DMS153 treated with DMSO at 0.1 percent for 48 hours (cell line): ENCODE measurements around the gene HINT3.
"Not testable (repeated sequence)": the region's sequence is repeated elsewhere in the genome, so short reads cannot be mapped to it uniquely, and the experiment has no call there.

ENCODE experiments used
- DNase-seq: peaks from one replicate; lab custom pipeline; 2025; ENCODE audit not compliant: unreplicated experiment; lab: John Stamatoyannopoulos, UW

Gene HINT3

DNA sequence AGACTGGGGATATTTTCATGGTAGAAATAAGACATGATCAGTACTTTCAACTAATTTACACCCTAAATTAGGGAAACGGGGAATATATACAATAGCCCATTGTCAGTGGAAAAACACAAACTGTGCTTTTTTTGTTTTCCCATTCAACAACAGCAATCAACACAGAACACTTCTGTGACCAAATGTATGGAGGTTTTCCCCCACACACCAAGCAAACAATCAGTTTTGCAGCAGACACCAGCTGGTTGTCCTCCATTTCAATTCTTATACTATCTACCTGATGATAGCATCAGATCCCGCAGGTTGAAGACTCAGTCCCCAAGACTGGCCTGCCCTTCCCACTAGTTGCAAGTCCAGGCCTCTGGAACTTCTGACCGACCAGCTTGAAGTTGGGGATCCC is 4.5 kb downstream of the HINT3 start:
- no peak for DNase-seq

DNA sequence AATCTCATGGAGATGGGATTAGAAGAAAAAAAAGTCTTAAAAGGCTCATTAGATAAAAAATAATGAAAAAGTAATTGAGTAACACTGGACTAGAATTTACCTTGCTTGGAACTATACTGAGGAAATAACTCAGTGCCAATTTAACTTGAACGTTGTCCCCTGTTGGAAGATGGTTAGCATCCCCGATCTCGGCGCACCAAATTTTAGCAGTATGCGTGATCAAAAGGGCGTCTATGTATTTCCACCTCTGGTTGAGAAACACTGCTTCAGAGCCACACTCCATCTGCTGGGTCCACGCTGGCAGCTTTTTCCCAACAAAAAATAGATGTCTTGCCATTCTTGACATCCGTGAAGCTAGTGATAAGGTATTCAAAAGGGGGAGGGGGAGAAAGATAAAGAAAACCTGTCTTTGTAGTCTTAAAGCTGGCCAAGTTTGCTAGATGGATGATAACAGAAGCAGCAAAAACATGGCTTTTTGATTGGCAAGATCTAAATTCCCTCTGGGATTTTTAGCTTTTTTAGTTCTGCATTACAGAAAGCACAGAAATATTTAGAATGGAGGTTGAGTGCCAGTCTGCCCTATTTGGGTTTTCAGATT is 6.4 kb downstream of the HINT3 start:
- DNase-seq = no peak

DNA sequence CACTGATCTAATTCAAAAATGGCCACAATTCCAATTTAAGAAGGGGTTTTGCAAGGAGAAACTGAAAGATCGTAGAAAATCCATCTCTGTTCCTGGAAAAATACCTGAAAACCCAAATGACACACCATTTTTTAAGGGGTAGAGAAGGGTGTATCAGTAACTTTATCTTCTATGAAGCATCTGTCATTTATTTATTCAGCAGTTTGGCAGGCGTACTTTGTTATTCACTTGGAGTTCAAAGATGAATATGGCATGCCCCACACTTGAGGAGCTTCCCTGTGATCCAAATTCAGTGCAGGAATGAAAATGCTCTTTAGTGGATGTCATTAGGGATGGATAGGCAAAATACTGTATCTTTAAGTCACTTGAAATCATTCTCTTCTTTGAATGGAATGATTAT is 7.2 kb downstream of the HINT3 start:
- DNase-seq = no peak

DNA sequence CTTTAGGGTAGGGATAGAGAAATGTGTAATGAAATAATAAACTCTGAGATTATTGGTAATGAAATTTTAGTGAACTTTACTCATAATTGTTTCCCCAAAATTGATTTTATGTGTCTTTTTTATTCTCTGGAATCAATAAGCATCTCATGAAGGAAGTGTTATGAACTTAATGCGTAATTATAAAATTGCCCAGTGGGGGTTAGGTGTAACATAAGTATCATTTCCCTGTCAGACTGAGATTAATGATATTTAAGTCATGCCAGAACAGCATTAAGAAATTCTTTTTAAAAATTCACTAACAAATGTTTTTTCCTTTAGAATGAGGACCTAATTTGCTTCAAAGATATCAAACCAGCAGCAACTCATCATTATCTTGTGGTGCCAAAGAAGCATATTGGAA is 10.0 kb downstream of the HINT3 start:
- no peak for DNase-seq

DNA sequence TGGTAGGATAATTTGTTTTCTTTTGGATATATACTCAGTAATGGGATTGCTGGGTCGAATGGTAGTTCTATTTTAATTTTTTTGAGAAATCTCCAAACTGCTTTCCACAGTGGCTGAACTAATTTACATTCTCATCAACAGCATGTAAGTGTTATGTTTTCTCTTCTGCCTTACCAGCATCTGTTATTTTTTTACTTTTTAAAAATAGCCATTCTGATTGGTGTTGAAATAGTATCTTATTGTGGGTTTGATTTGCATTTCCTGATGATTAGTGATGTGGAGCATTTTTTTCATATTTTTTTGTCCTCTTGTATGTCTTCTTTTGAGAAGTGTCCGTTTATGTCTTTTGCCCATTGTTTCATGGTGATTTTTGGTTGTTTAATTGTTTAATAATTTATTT is 11.9 kb downstream of the HINT3 start:
- no peak for DNase-seq

DNA sequence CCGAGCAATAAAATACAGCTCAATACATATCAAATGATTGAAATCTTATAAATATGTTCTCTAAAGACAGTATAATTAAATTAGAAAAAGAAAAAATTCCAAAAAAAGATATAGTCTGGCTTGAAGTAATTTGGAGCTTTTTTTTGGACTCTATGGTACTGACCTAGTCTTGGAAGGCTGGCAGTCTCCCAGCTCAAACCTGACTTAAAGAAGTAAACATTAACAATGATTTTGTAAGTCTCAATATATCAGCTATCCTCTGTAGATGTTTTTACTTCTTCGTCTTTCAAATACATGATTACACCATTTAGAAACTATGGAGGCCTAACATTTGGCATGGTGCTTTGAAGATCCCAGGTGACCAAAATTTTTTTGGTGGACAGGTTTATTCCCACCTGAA is 14.2 kb downstream of the HINT3 start:
- DNase-seq = no peak

DNA sequence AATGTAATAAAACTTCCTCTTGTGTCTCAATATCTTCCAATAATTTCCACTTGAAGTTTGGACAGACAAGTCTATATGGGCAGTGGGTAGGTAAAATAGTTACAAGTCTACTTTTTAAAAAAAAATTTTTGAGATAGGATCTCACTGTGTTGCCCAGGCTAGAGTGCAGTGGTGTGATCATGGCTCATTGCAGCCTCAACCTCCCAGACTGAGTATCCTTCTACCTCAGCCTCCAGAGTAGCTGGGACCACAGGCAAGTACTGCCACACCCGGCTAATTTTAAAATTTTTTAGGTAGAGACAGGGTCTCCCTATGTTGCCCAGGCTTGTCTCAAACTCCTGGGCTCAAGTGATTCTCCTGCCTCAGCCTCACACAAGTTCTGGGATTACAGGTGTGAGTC is 15.9 kb downstream of the HINT3 start:
- not testable (repeated sequence) for DNase-seq

DNA sequence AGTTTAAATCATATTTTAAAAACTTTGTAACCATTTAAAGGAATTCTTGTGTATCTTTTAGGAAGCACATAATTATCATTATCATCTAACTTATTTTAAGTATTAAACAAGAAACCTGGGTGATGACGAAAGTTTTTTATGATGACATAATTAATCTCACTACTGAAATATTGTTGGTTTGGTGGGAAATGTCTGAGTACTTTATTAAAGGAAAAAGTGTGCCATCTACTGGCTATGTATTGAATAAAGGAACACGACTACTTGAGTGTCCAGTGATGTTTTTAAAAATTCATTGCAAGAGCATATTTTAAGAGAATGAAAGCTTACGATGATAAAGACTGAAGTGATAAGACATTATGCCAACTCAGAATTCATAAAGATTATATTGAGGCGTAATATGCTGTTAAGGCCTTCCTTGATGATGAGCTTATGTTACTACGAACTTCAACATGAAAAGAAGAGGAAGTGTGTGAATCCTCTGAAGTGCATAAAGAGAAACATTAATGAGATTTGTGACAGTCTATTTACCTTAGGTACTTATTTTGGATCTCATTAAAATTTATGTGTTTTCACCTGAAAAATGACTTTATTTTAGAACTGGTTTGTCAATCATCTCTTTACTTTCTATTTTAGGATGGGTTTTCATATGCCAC is 17.8 kb downstream of the HINT3 start:
- DNase-seq = peak; percentile 56

DNA sequence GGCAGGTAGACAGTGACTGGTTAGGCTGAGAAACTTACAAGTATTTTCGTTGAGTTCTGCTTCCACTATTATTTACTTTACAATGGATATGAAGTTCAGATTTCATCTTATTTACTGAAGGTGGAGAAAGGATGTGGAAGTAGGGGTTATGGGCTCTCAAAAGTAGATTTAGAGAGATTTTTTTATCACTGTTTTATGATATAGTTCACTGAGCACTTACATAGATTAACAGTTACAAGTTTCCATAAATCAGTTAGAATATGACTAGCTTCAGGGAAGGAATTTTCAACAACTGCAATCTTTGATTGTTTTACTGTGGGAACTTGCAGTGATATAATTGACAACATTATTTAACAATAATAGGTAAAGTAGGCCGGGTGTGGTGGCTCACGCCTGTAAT is 22.5 kb downstream of the HINT3 start:
- no peak for DNase-seq

DNA sequence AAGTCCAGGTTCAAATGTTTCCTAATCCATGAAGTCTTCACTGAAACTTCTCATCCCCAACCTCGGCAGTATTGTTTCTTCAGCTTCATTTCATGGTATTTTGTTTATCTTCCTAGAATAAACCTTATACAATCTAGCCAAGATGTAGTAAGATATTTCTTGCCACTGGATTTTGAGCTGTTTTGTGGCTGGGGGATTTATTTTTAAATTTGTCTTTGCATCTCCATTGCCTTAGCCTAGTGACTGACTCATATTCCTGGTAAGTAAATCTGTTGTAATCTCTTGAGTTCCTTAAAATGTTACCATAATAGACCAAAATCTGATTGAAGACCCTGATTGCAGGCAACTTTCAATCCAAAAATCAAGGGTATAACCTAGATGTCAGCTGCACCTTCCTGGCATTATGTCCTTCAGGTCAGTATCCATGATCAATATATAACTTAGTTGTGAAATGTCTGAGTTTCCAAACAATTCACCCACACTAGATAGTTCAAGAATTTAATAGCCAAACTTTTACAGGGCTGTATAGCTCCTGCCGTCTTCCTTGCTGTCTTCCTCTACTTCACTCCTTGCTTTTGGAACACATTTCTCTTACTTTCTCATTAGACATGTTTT is 25.1 kb downstream of the HINT3 start:
- DNase-seq = no peak

DNA sequence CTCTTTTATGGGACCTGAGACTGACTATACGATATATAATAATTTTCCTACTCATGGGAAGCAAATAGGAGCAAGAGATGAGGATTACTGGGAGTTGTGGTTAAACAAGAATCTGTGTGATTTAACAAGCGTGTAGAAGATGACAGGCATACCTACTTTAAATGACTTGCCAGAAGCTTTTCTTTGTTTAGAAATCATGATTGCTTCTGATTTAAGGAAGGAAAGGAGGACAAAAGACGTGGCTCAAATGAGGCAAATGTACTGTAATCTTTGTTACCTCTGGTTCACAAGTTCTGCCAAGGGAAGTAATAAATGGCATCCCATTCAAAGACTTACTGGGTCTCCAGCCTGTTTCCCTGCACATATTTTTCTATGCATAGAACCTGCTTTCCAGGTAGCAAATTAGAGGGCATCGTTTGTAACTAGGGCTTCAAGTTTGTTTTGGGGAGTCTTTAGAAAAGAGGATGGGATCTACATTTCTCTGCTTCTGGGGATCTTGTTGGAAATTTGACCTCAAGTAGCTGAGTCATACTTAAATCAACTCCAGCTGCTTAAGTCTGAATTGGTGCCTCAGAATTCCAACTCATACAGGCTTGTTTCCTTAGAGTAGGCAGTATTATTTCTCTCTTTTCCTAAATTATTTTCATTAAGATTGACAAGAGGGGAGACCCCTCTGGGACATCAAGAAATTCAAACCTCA is 26.8 kb downstream of the HINT3 start:
- no peak for DNase-seq

DNA sequence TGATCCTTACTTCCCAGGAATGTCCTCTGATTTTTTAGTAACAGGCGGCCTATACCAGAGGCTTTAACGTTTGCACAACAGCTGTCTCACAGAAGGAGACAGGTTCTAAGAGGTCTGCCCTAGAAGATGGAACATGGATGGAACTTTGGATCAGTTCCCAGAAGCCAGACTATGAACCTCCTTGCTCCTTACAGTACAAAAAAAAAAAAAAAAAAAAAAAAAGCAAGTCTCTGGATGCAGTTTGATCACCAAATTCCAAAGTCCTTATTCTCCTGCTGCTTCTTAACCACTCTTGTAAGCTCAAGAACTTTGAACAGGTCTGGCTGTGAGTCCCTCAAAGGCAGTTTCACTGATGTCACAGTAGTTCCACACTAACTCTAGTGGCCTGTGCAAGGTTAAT is 27.7 kb downstream of the HINT3 start:
- DNase-seq = no peak

DNA sequence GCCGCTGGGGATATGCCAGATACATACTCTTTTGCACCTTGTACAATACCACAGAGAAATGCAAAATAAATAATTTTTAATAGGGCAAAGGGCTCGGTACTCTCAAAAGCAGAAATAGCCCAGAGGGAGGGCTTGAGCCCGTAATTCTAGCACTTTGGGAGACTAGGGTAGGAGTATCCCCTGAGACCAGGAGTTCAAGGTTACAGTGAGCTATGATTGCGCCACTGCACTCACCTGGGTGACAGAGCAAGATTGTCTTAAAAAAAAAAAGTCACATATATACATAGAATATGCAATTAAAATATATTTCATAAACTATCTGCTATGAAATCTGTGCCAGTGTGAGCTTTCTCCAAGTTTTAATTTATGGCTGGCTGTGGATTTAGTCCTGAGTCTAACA is 29.0 kb downstream of the HINT3 start:
- no peak for DNase-seq

DNA sequence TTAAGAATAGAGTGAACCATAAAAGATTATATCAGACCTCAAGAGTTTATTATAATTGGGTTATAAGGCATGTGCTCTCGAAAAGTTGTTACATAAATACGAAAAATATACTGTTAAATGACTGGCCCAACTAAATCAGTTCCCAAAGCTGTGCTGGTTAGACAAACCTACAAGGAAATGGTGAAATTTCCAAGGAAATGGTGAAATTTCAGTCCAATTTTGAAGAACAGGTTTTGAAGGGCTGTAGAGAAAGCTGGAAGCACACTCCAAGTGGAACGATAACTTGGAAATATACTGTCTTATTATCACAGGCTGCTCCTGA is 29.4 kb downstream of the HINT3 start:
- DNase-seq = no peak

DNA sequence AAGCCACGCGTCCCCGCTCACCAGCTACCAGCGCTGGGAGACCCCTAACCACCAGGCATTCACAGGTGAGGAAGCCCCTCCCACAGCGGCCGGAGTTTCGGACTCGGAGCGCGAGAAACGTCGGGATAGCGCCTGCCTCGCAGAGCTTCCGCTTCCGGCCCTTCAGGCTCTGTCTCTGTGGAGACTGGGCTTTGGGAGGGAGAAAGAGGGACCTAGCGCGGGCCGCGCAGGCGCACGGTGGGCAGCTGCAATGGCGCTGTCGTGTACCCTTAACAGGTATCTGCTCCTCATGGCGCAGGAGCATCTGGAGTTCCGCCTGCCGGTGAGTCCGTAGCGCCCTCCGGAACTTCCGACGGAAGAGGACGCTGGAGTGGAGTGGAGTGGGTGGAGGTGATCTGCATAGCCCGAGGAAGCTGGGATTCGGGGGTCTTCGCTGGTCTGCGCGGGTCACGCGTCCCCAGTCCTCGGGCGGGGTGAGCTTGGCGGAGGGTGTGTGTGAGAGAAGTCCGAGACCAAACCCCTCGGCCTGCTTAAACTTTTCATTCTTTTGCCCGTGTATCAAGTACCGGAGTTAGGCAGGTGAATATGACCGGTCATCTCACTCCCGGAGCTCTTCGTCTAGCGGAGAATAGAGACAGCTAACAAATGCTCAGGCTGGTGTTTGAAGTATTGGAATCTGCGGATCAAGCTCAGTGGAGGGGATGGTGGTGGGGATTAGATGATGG is 29.9 kb downstream of the HINT3 start, which contains the start of gene TRMT11:
Gene TRMT11 (plus strand): TSS at position 240 of the 725 bp plus-strand sequence. CDS start 11 bp downstream, at position 251.
- DNase-seq = peak; percentile 92

DNA sequence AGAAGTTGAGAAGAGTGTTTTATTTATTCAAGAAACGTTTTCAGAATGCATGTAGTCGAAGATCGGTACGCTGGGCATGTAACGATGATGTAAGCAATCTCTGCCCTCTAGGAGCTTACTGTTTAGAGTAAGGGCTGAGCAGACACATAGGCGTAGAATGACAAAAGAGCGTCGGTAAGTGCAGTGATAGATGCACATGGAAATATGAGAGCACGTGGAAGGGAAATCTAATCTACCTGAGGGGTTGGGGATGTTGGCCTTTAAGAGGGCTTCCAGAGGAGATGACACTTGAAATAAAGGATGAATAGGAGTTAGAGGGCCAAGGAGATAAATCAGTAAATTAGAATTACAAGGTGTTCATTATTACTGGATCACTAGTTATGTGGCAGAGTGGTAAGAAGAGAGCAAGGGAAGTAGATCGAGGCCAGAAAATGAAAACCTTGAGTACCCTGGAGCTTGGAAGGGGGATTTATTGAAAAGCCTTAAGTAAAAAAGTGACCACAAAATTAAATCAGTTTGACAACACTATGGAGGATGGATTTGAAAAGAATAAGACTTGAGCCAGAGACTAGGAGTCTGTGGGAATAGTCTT is 30.6 kb downstream of the HINT3 start:
- no peak for DNase-seq

DNA sequence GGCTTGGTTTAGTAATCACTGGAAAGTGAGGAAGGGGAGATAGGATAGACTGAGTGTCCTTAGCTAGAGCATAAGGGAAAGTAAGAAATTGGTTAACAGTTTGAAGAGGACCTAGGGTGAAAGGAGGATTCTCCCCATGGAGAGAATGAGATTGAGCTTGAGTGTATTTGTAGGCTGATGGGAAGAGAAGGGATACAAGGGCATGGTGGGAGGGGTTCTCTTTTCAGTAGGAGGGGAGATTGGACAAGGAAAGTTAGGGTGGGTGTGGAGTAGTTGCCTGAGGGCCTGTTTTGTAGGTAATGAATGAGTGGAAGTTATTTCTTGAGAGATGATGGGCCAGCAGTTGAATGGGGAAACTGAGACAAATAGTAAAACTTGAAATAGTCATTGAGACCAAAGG is 31.7 kb downstream of the HINT3 start:
- no peak for DNase-seq

DNA sequence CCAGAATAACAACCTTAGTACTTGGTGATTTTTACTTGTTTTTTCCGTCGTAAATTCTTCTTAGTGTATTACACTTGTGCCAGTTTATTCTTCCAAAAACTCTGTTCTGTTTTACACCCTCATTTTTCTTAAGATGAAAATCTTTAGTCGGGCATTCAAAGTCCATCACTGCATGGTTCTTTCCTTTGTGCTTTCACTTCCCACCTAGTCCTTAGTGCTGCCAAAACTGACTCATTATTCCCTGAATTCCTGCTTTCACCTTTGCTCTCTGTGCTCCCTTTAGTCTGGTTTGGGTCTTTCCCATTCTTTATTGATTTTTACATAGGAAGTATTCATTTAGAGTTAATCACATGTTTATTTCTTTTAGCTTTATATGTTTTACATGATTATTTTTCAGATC is 33.1 kb downstream of the HINT3 start:
- no peak for DNase-seq

DNA sequence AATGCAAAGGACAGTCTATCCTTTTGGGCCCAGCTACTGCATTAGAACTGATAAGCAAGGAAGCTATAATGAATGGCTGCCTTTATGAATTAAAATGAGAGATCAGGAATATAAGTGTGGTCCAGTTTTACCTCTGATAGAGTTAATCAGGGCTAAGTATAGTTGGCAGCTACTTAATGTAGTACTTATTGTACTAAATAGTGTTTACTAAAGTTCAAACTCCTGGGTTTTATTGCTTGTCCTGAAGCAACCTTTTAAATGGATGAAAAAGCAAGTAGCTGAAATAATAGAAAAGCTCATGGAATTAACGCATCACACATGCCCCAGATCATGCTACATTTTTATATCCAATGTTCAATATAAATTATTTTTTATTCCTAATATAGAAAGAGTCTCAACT is 35.1 kb downstream of the HINT3 start:
- DNase-seq = no peak

DNA sequence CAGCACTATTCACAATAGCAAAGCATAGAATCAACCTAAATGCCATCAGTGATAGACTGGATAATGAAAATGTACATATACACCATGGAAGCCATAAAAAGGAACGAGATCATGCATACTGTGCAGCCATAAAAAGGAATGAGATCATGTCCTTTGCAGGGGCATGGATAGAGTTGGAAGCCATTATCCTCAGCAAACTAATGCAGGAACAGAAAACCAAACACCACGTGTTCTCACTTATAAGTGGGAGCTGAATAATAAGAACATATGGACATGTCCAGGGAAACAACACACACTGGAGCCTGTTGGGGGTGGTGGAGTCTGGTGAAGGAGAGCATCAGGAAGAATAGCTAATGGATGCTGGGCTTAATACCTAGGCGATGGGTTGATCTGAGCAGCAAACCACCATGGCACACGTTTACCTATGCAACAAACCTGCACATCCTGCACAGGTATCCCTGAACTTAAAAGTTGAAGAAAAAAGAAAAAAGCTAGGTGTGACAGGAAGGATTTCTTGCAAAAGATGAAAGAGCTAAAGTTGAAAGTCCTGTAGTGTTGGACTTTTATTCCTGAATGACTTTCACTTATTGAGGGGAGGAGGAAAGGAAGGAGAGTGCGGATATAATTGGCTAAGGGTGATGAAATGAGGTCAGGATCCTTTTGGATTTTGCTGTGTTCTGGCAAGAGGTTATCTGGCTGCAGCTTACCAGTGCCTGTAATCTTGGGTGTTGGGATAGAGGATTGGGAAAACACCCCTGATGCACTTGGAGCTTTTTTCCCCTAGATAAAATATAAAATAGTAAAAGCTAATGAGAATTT is 38.3 kb downstream of the HINT3 start:
- peak; percentile 39 for DNase-seq
